Measurements from ENCODE around the gene ZNRF3.

The ZNRF3 gene

DNA sequence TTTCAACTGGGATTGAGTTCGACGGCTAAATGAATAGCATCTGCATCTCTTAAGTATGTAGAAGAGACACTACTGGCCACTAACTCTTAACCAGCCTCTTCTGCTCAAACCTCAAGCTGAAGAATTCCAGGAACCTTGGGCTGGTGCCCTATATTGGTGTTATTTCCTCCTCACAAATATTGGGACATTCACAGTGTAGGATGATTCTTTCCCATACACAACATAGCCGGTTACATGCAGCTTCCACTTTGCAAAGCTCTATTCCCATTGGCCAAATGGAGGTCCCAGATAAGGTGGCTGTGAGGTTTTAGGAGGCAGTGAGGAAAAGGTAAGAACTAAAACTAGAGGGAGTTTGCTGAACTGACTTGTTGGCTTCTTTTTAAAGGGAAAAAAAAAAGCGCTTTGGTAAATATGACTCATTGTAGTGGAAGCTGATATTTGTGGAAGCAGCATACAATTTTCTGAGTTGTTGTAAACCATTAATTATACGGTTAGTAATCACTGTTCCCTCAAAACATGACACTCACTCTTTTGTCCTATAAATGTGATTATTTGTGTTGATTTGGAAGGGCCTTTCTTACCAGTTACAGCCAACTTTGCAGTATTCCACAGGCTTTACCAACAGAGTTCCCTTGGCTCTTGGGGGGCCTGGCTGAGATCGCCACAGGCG, 160.7 kb downstream of the ZNRF3 start:
- Histone ChIP-seq H3K27ac (ENCODE audit: low read length, poor library complexity, severe bottlenecking) (peak overlapping the region; percentile 90), H3K4me2 (ENCODE audit: low read length, poor library complexity, severe bottlenecking) (peak overlapping the region; percentile 20), H3K9ac (ENCODE audit: low read length) (peak overlapping the region; percentile 85), H3K23ac (ENCODE audit: low read length in 2 of 2) (no peak overlapping the region), H4K8ac (ENCODE audit: low read length) (peak overlapping the region; percentile 19), H2BK120ac (ENCODE audit: low read depth, low read length) (no peak overlapping the region), H3K14ac (ENCODE audit: low read length in 2 of 2) (peak overlapping the region in 1 of 2 experiments; percentile 74), H2BK15ac (ENCODE audit: low read depth, poor library complexity, severe bottlenecking) (no peak overlapping the region), H3K27me3 (ENCODE audit: control insufficient read depth in 1 of 2, insufficient read depth in 1 of 2, low read length in 2 of 2) (no peaks in the 10 kb centered on the region), H3K79me1 (replicated peaks; ENCODE audit: low read length, poor library complexity, severe bottlenecking) (peaks cover 30% of the 10 kb centered on the region), H3K36me3 (ENCODE audit: control insufficient read depth in 1 of 2, insufficient read depth in 2 of 2, low read depth in 1 of 2, low read length in 2 of 2) (peaks cover 25 to 33% of the 10 kb centered on the region in 2 experiments), H3K18ac (ENCODE audit: low read depth in 1 of 2, low read length in 2 of 2) (peak overlapping the region; percentile 23 to 89), H3K4ac (ENCODE audit: low read depth in 1 of 2, low read length in 2 of 2) (peak overlapping the region in 1 of 2 experiments; percentile 32), H3K4me3 (ENCODE audit: insufficient read depth in 1 of 2, low read depth in 1 of 2, low read length in 2 of 2) (peak overlapping the region in 1 of 2 experiments; percentile 61), H3K4me1 (ENCODE audit: control insufficient read depth, insufficient read depth, low read depth, low read length) (peaks cover 18% of the 10 kb centered on the region), H4K91ac (ENCODE audit: low read length) (no peak overlapping the region), H2BK5ac (ENCODE audit: low read depth, low read length, poor library complexity, severe bottlenecking) (peak overlapping the region; percentile 80), H2AFZ (ENCODE audit: low read depth, low read length) (no peak overlapping the region), H2BK12ac (ENCODE audit: low read length in 2 of 2) (peak overlapping the region; percentile 9 to 26), H2AK5ac (ENCODE audit: low read length, severe bottlenecking) (peak overlapping the region; percentile 64), H3K9me3 (ENCODE audit: control insufficient read depth, low read length) (no peaks in the 10 kb centered on the region)
- DNase-seq: peak; percentile 84
- 81% methylated on average over 2 of the region's 7 CpGs for whole genome bisulfite sequencing

DNA sequence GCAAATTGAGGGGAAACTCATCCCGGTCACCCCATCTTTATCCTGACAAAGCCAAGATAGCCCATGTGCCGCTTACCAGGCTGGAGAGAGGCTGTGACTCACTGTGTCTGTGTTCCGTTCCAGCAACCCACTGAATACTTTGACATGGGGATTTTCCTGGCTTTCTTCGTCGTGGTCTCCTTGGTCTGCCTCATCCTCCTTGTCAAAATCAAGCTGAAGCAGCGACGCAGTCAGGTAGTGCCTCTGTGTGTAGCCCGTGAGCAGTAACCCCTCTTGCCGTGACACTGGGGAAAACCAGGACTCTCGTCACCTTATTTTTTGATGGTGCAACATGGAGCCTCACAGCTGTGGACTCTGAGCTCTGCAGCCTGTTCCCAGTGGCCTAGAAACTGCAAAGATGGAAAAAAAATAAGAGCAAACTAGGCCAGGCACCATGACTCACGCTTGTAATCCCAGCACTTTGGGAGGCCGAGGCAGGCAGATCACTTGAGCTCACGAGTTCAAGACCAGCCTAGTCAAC, 161.3 kb downstream of the ZNRF3 start:
- Histone ChIP-seq H3K9me3 (ENCODE audit: control insufficient read depth, low read length) (no peaks in the 10 kb centered on the region), H4K91ac (ENCODE audit: low read length) (no peak overlapping the region), H2BK12ac (ENCODE audit: low read length in 2 of 2) (peak overlapping the region; percentile 9 to 26), H2AFZ (ENCODE audit: low read depth, low read length) (no peak overlapping the region), H3K14ac (ENCODE audit: low read length in 2 of 2) (peak overlapping the region in 1 of 2 experiments; percentile 74), H3K79me1 (replicated peaks; ENCODE audit: low read length, poor library complexity, severe bottlenecking) (peaks cover 29% of the 10 kb centered on the region), H3K27me3 (ENCODE audit: control insufficient read depth in 1 of 2, insufficient read depth in 1 of 2, low read length in 2 of 2) (no peaks in the 10 kb centered on the region), H3K9ac (ENCODE audit: low read length) (peak overlapping the region; percentile 85), H3K27ac (ENCODE audit: low read length, poor library complexity, severe bottlenecking) (peak overlapping the region; percentile 90), H3K23ac (ENCODE audit: low read length in 2 of 2) (no peak overlapping the region), H3K18ac (ENCODE audit: low read depth in 1 of 2, low read length in 2 of 2) (peak overlapping the region; percentile 23 to 89), H3K4me3 (ENCODE audit: insufficient read depth in 1 of 2, low read depth in 1 of 2, low read length in 2 of 2) (peak overlapping the region in 1 of 2 experiments; percentile 61), H3K36me3 (ENCODE audit: control insufficient read depth in 1 of 2, insufficient read depth in 2 of 2, low read depth in 1 of 2, low read length in 2 of 2) (peaks cover 32 to 40% of the 10 kb centered on the region in 2 experiments), H3K4ac (ENCODE audit: low read depth in 1 of 2, low read length in 2 of 2) (peak overlapping the region in 1 of 2 experiments; percentile 32), H3K4me1 (ENCODE audit: control insufficient read depth, insufficient read depth, low read depth, low read length) (peaks cover 18% of the 10 kb centered on the region), H2AK5ac (ENCODE audit: low read length, severe bottlenecking) (peak overlapping the region; percentile 64), H2BK120ac (ENCODE audit: low read depth, low read length) (no peak overlapping the region), H2BK5ac (ENCODE audit: low read depth, low read length, poor library complexity, severe bottlenecking) (peak overlapping the region; percentile 80), H3K4me2 (ENCODE audit: low read length, poor library complexity, severe bottlenecking) (peak overlapping the region; percentile 20), H4K8ac (ENCODE audit: low read length) (peak overlapping the region; percentile 59), H2BK15ac (ENCODE audit: low read depth, poor library complexity, severe bottlenecking) (no peak overlapping the region)
- DNase-seq: peak; percentile 97
- WGBS: 31% methylated on average over 13 of the region's 13 CpGs

DNA sequence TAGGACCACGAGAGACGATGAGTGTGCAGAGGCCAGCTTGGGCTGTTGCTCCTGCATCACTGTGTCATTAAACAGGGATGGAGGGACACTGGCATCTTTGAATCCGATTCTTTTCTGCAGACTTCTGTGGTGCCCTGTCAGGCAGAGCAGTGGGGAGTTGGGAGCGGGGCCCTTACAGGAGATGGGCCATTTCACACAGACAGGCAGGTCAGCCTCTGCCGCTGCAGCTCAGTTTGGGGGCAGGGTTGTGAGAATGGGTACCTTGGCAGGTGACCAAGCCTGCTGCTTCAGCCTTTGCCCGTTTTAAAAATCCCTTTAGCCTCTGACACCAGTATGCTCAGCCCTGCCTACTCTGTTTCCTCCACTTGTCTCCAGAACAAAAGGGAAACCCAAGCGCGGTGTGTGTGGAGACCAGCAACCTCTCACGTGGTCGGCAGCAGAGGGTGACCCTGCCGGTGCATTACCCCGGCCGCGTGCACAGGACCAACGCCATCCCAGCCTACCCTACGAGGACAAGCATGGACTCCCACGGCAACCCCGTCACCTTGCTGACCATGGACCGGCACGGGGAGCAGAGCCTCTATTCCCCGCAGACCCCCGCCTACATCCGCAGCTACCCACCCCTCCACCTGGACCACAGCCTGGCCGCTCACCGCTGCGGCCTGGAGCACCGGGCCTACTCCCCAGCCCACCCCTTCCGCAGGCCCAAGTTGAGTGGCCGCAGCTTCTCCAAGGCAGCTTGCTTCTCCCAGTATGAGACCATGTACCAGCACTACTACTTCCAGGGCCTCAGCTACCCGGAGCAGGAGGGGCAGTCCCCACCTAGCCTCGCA, 165.7 kb downstream of the ZNRF3 start:
- no peak overlapping the region for H2BK15ac ChIP-seq (ENCODE audit: low read depth, poor library complexity, severe bottlenecking)
- H3K18ac ChIP-seq (ENCODE audit: low read depth in 1 of 2, low read length in 2 of 2): no peak overlapping the region
- H3K36me3 ChIP-seq (ENCODE audit: control insufficient read depth in 1 of 2, insufficient read depth in 2 of 2, low read depth in 1 of 2, low read length in 2 of 2): peaks cover 48 to 49% of the 10 kb centered on the region in 2 experiments
- H3K4ac ChIP-seq (ENCODE audit: low read depth in 1 of 2, low read length in 2 of 2): no peak overlapping the region
- H3K9me3 ChIP-seq (ENCODE audit: control insufficient read depth, low read length): no peaks in the 10 kb centered on the region
- H3K27ac ChIP-seq (ENCODE audit: low read length, poor library complexity, severe bottlenecking): no peak overlapping the region
- no peak overlapping the region for H2BK120ac ChIP-seq (ENCODE audit: low read depth, low read length)
- WGBS: 96% methylated on average over 31 of the region's 31 CpGs
- H2BK5ac ChIP-seq (ENCODE audit: low read depth, low read length, poor library complexity, severe bottlenecking): no peak overlapping the region
- no peak overlapping the region for H3K23ac ChIP-seq (ENCODE audit: low read length in 2 of 2)
- DNase-seq: no peak
- H2BK12ac ChIP-seq (ENCODE audit: low read length in 2 of 2): no peak overlapping the region
- H4K8ac ChIP-seq (ENCODE audit: low read length): peak overlapping the region; percentile 29
- no peaks in the 10 kb centered on the region for H3K27me3 ChIP-seq (ENCODE audit: control insufficient read depth in 1 of 2, insufficient read depth in 1 of 2, low read length in 2 of 2)
- H3K14ac ChIP-seq (ENCODE audit: low read length in 2 of 2): no peak overlapping the region
- H3K4me2 ChIP-seq (ENCODE audit: low read length, poor library complexity, severe bottlenecking): no peak overlapping the region
- H2AFZ ChIP-seq (ENCODE audit: low read depth, low read length): no peak overlapping the region
- peak overlapping the region; percentile 43 for H4K91ac ChIP-seq (ENCODE audit: low read length)
- H3K4me3 ChIP-seq (ENCODE audit: insufficient read depth in 1 of 2, low read depth in 1 of 2, low read length in 2 of 2): no peak overlapping the region
- H3K9ac ChIP-seq (ENCODE audit: low read length): no peak overlapping the region
- no peak overlapping the region for H2AK5ac ChIP-seq (ENCODE audit: low read length, severe bottlenecking)
- H3K79me1 ChIP-seq (replicated peaks; ENCODE audit: low read length, poor library complexity, severe bottlenecking): peaks cover 14% of the 10 kb centered on the region
- H3K4me1 ChIP-seq (ENCODE audit: control insufficient read depth, insufficient read depth, low read depth, low read length): peaks cover 10% of the 10 kb centered on the region
